Suppressor macrophage treated with lipopolysaccharide for 1 hour (primary cell): Measurements from ENCODE around the gene RARG.

Source experiments
- DNase-seq, 3 donors: peaks; one replicate each; pipeline ENCODE4 v3.0.0-alpha.2; 2020 to 2022

The RARG gene

GRCh38 chr12:53244337-53244736 lies 12.3 kb upstream of the RARG start:
- DNase-seq = no peak

GRCh38 chr12:53241623-53242412 lies 9.8 kb upstream of the RARG start:
- no peak for DNase-seq

GRCh38 chr12:53239643-53240258 lies 7.7 kb upstream of the RARG start:
- no peak for DNase-seq

- no peak for DNase-seq
Measured at GRCh38 chr12:53236443-53237111, 4.6 kb upstream of the RARG start.

GRCh38 chr12:53235742-53236442 lies 3.9 kb upstream of the RARG start:
- no peak for DNase-seq

GRCh38 chr12:53235164-53235563 lies 3.2 kb upstream of the RARG start:
- DNase-seq = no peak

- no peak for DNase-seq
Measured at GRCh38 chr12:53234271-53234914, 2.4 kb upstream of the RARG start.

GRCh38 chr12:53233671-53234121 lies 1.7 kb upstream of the RARG start:
- DNase-seq = no peak

GRCh38 chr12:53232646-53233461 lies 845 bp upstream of the RARG start:
- DNase-seq = peak in 2 of 3 donors; percentile 43 to 64

GRCh38 chr12:53231671-53231920 lies 413 bp downstream of the RARG start:
- peak in 1 of 3 donors; percentile 26 for DNase-seq

GRCh38 chr12:53230108-53230845 lies 1.7 kb downstream of the RARG start:
- no peak for DNase-seq

GRCh38 chr12:53229454-53229853 lies 2.6 kb downstream of the RARG start:
- DNase-seq = no peak

GRCh38 chr12:53227836-53228235 lies 4.2 kb downstream of the RARG start:
- peak; percentile 37 to 55 (median 40) for DNase-seq

GRCh38 chr12:53227341-53227740 lies 4.7 kb downstream of the RARG start:
- no peak for DNase-seq

GRCh38 chr12:53226815-53227214 lies 5.2 kb downstream of the RARG start:
- DNase-seq = no peak

- DNase-seq = no peak
Measured at GRCh38 chr12:53225635-53226424, 6.2 kb downstream of the RARG start.

GRCh38 chr12:53224897-53225634 lies 6.9 kb downstream of the RARG start:
- no peak for DNase-seq

GRCh38 chr12:53224061-53224896 lies 7.7 kb downstream of the RARG start:
- no peak for DNase-seq
